Measurements from ENCODE around the gene DQX1.
"Not testable (repeated sequence)": the region's sequence is repeated elsewhere in the genome, so short reads cannot be mapped to it uniquely, and the experiment has no call there.

DQX1 gene

GRCh38 chr2:74491648-74492544 is 34.1 kb downstream of the DQX1 start:
- no peak for DNase-seq

GRCh38 chr2:74489906-74490305 is 36.1 kb downstream of the DQX1 start:
- DNase-seq, result no peak

- DNase-seq, result no peak
These were observed 37.2 kb downstream of the DQX1 start for GRCh38 chr2:74488643-74489481.

GRCh38 chr2:74486141-74486540 is 39.9 kb downstream of the DQX1 start:
- DNase-seq, result no peak

- DNase-seq, result not testable (repeated sequence)
These were observed 42.3 kb downstream of the DQX1 start for GRCh38 chr2:74483675-74484164.

- DNase-seq, result peak; percentile 97
These were observed 43.0 kb downstream of the DQX1 start, which contains the start of the genes CCDC142 and TTC31 for GRCh38 chr2:74482801-74483674. CCDC142 (minus strand) TSS chr2:74482998; CDS start chr2:74482837, 161 bp downstream. TTC31 (plus strand) TSS chr2:74483081; CDS start chr2:74483096, 15 bp downstream.

- peak; percentile 9 for DNase-seq
These were observed 43.9 kb downstream of the DQX1 start for GRCh38 chr2:74481961-74482800.

GRCh38 chr2:74481431-74481830 is 44.6 kb downstream of the DQX1 start:
- DNase-seq, result peak; percentile 73

- DNase-seq, result no peak
These were observed 51.1 kb downstream of the DQX1 start for GRCh38 chr2:74474899-74475298.

- DNase-seq, result no peak
These were observed 51.5 kb downstream of the DQX1 start for GRCh38 chr2:74474481-74474880.

GRCh38 chr2:74472945-74473258 is 53.1 kb downstream of the DQX1 start:
- DNase-seq, result no peak

GRCh38 chr2:74472086-74472944 is 53.7 kb downstream of the DQX1 start, which contains the start of gene MRPL53:
MRPL53 (minus strand) TSS chr2:74472680; CDS start chr2:74472660, 20 bp downstream.
- peak; percentile 96 for DNase-seq

- no peak for DNase-seq
These were observed 54.5 kb downstream of the DQX1 start for GRCh38 chr2:74471332-74472065.

- DNase-seq, result not testable (repeated sequence)
These were observed 55.3 kb downstream of the DQX1 start for GRCh38 chr2:74470742-74471141.

Measured in suppressor macrophage treated with lipopolysaccharide for 4 hours (primary cell).